Ishikawa (cell line): Measurements from ENCODE around the gene CPNE4.

Source experiments
- CEBPB ChIP-seq: IDR thresholded peaks from 2 replicates; pipeline ENCODE4 v1.6.1; 2012
- CREB1 ChIP-seq: IDR thresholded peaks from 2 replicates; pipeline ENCODE4 v1.6.1; 2012; ENCODE audit warnings: low read depth
- EGR1 ChIP-seq: IDR thresholded peaks from 2 replicates; pipeline ENCODE4 v1.6.1; 2012
- EP300 ChIP-seq: IDR thresholded peaks from 2 replicates; pipeline ENCODE4 v1.6.1; 2012; ENCODE audit warnings: borderline replicate concordance
- FOXM1 ChIP-seq: IDR thresholded peaks from 2 replicates; pipeline ENCODE4 v1.6.1; 2012; ENCODE audit warnings: low read depth, borderline replicate concordance
- MAX ChIP-seq: IDR thresholded peaks from 2 replicates; pipeline ENCODE4 v1.6.1; 2012
- NFIC ChIP-seq: IDR thresholded peaks from 2 replicates; pipeline ENCODE4 v1.6.1; 2012
- RAD21 ChIP-seq: IDR thresholded peaks from 2 replicates; pipeline ENCODE4 v1.6.1; 2012; ENCODE audit warnings: low read depth
- TAF1 ChIP-seq: IDR thresholded peaks from 2 replicates; pipeline ENCODE4 v1.6.1; 2012; ENCODE audit warnings: low read depth, mild to moderate bottlenecking
- TCF12 ChIP-seq: IDR thresholded peaks from 2 replicates; pipeline ENCODE4 v1.6.1; 2012; ENCODE audit warnings: low read depth
- TEAD4 ChIP-seq: IDR thresholded peaks from 2 replicates; pipeline ENCODE4 v1.6.1; 2012
- USF1 ChIP-seq: IDR thresholded peaks from 2 replicates; pipeline ENCODE4 v1.6.1; 2012
- YY1 ChIP-seq: IDR thresholded peaks from 2 replicates; pipeline ENCODE4 v1.6.1; 2012; ENCODE audit warnings: low read depth
- ZBTB7A ChIP-seq: IDR thresholded peaks from 2 replicates; pipeline ENCODE4 v1.6.1; 2012; ENCODE audit warnings: low read depth
- TF ChIP-seq, protein P1 (sequence below): IDR thresholded peaks from 2 replicates; pipeline ENCODE4 v1.6.1; 2012; ENCODE audit warnings: low read depth, mild to moderate bottlenecking

The CPNE4 gene

DNA sequence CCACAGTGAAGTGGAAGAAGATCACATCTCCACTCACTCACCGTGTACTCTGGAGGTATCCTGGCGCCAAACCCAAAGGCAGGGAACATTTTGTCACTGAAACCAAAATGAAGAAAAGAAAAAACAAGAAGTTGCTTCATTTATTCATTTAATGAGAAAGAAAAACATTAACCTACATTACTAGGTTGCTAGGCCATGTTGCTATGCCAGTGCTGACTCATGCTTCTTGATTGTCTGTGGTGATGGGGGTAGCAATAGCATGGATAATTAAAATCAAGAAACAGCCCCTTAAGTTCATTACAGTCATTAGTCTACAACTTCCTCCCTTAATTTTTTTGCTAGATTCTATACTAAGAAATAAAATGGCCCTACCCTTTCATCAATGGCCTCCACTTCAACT lies 479.4 kb downstream of the CPNE4 start:
- TF ChIP-seq, protein P1, sequence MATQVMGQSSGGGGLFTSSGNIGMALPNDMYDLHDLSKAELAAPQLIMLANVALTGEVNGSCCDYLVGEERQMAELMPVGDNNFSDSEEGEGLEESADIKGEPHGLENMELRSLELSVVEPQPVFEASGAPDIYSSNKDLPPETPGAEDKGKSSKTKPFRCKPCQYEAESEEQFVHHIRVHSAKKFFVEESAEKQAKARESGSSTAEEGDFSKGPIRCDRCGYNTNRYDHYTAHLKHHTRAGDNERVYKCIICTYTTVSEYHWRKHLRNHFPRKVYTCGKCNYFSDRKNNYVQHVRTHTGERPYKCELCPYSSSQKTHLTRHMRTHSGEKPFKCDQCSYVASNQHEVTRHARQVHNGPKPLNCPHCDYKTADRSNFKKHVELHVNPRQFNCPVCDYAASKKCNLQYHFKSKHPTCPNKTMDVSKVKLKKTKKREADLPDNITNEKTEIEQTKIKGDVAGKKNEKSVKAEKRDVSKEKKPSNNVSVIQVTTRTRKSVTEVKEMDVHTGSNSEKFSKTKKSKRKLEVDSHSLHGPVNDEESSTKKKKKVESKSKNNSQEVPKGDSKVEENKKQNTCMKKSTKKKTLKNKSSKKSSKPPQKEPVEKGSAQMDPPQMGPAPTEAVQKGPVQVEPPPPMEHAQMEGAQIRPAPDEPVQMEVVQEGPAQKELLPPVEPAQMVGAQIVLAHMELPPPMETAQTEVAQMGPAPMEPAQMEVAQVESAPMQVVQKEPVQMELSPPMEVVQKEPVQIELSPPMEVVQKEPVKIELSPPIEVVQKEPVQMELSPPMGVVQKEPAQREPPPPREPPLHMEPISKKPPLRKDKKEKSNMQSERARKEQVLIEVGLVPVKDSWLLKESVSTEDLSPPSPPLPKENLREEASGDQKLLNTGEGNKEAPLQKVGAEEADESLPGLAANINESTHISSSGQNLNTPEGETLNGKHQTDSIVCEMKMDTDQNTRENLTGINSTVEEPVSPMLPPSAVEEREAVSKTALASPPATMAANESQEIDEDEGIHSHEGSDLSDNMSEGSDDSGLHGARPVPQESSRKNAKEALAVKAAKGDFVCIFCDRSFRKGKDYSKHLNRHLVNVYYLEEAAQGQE: no peak
- TF ChIP-seq CEBPB (no peak), YY1 (no peak), CREB1 (no peak), RAD21 (no peak), MAX (no peak), ZBTB7A (no peak), TEAD4 (no peak), FOXM1 (no peak), TAF1 (no peak), USF1 (no peak), EGR1 (no peak), TCF12 (no peak), NFIC (no peak), EP300 (no peak)

- no peak for TF ChIP-seq TCF12
- TF ChIP-seq, protein P1: no peak
- TF ChIP-seq EP300: no peak
- no peak for TF ChIP-seq NFIC
- TF ChIP-seq EGR1: no peak
- TF ChIP-seq TAF1: no peak
- TF ChIP-seq MAX: no peak
- no peak for TF ChIP-seq USF1
- no peak for TF ChIP-seq RAD21
- TF ChIP-seq TEAD4: no peak
- no peak for TF ChIP-seq FOXM1
- TF ChIP-seq CREB1: no peak
- no peak for TF ChIP-seq YY1
- no peak for TF ChIP-seq CEBPB
- TF ChIP-seq ZBTB7A: no peak
Measured at GRCh38 chr3:131553495-131554247, 481.1 kb downstream of the CPNE4 start.

- TF ChIP-seq EGR1 (no peak), MAX (no peak), TAF1 (no peak), EP300 (no peak), YY1 (no peak), TCF12 (no peak), RAD21 (no peak), ZBTB7A (no peak), FOXM1 (no peak), USF1 (no peak), TEAD4 (no peak), CEBPB (no peak)
- TF ChIP-seq, protein P1: no peak
Measured at GRCh38 chr3:131551761-131552160, 483.1 kb downstream of the CPNE4 start.
